ENCODE measurements around the gene TMEM174. TPM values are rescaled to one million over a fixed set of nuclear protein-coding genes. Genes with fewer than 3 reads are reported as not detected.
A peak's percentile ranks its signal among the peaks of the same experiment; 100 is the strongest.

Gene TMEM174
- total RNA-seq, 1 experiment from 2014 or later, result not detected

DNA sequence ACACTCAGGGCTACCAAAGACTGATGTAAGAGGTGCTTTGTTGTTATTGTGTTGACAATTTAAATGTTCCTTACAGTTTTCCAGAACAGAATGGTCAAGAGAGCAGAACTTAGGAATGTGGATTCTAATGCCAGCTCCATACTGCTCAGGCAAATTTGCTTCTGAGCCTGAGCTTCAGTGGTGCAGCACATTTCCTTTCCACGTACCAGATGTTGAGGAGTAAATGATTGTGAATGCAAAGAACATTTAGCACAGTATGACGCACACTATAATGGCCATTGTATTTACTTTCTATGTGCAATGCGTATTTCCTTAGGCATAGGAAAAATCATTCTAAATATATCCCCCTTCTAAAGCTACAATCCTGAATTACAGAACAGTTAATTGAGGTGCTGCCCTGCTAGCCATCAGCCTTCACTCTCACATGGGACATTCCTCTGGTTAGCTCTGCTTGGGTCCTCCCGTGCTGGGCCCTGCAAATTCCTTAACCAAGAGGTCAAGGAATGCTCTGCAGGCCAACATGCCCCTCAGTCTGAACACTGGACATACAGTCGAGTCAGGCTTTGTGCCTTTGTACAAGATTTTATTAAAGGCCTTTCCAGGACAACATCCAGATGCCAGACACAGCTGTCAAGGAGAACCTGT, 21.1 kb upstream of the TMEM174 start:
- DNase-seq (ENCODE audit: low read depth), result no peak
- in situ Hi-C loops (cut with HindIII; ENCODE audit: low pct_unique_long_range_greater_than_20kb, low sequenced_read_pairs), result no loop called here

GRCh38 chr5:73152411-73153388, 20.3 kb upstream of the TMEM174 start:
- no peak for DNase-seq (ENCODE audit: low read depth)
- in situ Hi-C loops (cut with HindIII; ENCODE audit: low pct_unique_long_range_greater_than_20kb, low sequenced_read_pairs), result no loop called here

- in situ Hi-C loops (cut with HindIII; ENCODE audit: low pct_unique_long_range_greater_than_20kb, low sequenced_read_pairs), result no loop called here
- no peak for DNase-seq (ENCODE audit: low read depth)
Measured at GRCh38 chr5:73153513-73153912, 19.5 kb upstream of the TMEM174 start.

DNA sequence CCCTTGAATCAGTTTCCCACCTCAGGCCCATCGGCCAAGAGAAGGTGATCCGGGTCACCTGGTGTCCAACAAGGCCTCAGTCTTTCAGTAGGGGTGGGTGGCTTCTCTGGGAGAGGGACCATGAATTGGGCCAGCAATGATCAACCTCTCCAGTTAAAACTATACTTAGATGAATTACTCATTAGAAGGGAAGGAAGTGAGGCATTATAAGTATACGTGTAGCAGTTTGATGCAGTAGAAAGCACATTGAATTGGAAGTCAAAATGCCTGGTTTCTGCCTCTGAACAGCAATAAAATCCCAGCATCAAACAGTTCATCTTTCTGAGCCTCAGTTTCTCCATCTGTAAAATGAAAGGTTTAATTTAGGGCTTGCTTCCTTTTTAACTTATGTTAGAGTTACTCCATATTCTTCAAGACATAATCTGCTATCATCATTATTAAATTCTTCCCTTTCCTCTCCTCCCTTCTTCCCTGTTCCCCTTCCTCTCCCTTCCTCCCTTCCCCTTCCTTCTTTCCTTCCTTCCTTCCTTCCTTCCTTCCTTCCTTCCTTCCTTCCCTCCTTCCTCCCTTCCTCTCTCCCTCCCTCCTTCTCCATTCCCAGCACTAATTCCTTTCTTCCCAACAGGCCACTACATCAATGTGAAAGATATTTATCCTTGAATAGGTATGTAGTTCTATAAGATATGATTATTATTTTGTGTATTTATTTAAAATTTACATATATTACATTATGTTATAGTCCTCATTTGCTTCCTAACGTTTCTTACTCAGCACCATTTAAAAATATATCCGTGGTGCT, 18.6 kb upstream of the TMEM174 start:
- in situ Hi-C loops (cut with HindIII; ENCODE audit: low pct_unique_long_range_greater_than_20kb, low sequenced_read_pairs), result no loop called here
- DNase-seq (ENCODE audit: low read depth), result no peak

GRCh38 chr5:73155271-73156222, 17.4 kb upstream of the TMEM174 start:
- no peak for DNase-seq (ENCODE audit: low read depth)
- in situ Hi-C loops (cut with HindIII; ENCODE audit: low pct_unique_long_range_greater_than_20kb, low sequenced_read_pairs), result no loop called here

DNA sequence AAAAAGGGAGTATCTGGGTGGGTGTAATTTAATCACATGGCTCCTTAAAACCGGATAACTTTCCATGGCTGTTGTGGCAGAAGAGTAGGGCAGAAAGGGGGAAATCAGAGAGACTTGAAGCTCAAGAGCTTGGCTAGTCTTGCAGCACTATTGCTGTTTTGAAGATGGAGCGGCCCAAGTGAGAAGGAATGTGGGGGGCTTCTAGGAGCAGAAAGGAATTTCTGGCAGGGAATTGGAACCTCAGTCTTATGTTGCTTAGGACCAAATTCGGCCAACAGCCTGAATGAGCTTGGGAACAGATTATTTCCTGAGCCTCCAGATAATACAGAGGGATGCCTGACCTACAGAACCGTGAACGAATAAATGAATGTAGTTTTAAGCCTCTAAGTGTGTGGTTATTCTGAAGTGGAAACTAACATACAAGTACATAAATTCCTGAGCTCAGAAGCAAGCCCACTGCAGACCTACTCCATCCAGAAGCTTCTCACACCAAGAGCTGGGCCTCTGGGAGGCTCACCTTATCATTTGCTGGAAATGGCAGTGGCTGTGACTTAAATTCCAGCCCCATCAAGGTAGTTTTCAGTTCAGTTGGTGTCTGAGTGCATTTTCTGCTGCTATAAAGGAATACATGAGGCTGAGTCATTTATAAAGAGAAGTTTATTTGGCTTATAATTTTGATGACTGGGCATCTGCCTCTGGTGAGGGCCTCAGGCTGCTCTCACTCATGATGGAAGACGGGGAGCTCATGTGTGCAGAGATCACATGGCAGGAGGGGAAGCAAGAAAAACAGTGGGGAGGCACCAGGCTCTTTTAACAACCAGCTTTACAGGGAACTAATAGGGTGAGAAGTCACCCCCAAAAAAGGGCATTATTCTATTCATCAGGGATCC, 15.3 kb upstream of the TMEM174 start:
- DNase-seq (ENCODE audit: low read depth), result no peak
- in situ Hi-C loops (cut with HindIII; ENCODE audit: low pct_unique_long_range_greater_than_20kb, low sequenced_read_pairs), result no loop called here

DNA sequence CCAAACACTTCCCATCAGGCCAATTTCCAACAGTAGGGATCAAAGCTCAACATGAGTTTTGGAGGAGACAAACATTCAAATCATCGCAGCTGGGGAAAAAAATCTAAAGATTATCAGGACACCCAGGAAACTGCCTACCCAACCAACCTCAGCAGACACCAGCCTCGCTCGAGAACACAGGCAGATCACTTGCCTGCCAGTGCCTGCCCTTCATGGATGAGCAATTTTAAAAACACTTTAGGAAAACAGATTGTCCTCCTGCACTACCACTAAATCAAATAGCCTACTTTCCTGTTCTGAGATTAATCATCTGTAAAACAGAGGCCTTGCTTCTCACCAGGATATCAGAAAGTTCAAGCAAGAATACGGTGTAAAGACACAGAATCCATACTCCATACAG, 14.7 kb upstream of the TMEM174 start:
- peak; percentile 46 for DNase-seq (ENCODE audit: low read depth)
- in situ Hi-C loops (cut with HindIII; ENCODE audit: low pct_unique_long_range_greater_than_20kb, low sequenced_read_pairs), result no loop called here

DNA sequence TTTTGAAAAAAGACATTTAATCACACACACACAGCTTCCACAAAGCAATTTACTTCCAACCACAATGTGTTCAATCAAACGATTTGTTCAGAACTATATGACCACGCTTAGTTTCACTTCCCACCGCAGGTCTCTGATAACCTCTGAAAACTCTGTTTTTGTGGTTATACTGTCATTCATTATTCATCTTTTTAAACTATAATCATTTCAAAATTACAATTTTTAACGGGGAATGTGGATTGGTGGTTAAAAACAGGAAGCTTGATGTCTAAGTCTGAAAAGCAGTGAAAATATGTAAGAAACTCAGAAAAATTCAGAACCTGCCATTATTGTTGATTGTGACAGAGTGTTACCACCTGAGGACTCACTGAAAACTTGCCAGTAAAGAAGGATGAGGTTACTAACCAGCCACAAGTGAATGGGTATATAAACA, 12.7 kb upstream of the TMEM174 start:
- in situ Hi-C loops (cut with HindIII; ENCODE audit: low pct_unique_long_range_greater_than_20kb, low sequenced_read_pairs), result no loop called here
- no peak for DNase-seq (ENCODE audit: low read depth)

GRCh38 chr5:73170522-73170921, 2.5 kb upstream of the TMEM174 start:
- in situ Hi-C loops (cut with HindIII; ENCODE audit: low pct_unique_long_range_greater_than_20kb, low sequenced_read_pairs), result no loop called here
- DNase-seq (ENCODE audit: low read depth), result no peak

- DNase-seq (ENCODE audit: low read depth), result no peak
- in situ Hi-C loops (cut with HindIII; ENCODE audit: low pct_unique_long_range_greater_than_20kb, low sequenced_read_pairs), result no loop called here
Measured at GRCh38 chr5:73171495-73171894, 1.5 kb upstream of the TMEM174 start.

DNA sequence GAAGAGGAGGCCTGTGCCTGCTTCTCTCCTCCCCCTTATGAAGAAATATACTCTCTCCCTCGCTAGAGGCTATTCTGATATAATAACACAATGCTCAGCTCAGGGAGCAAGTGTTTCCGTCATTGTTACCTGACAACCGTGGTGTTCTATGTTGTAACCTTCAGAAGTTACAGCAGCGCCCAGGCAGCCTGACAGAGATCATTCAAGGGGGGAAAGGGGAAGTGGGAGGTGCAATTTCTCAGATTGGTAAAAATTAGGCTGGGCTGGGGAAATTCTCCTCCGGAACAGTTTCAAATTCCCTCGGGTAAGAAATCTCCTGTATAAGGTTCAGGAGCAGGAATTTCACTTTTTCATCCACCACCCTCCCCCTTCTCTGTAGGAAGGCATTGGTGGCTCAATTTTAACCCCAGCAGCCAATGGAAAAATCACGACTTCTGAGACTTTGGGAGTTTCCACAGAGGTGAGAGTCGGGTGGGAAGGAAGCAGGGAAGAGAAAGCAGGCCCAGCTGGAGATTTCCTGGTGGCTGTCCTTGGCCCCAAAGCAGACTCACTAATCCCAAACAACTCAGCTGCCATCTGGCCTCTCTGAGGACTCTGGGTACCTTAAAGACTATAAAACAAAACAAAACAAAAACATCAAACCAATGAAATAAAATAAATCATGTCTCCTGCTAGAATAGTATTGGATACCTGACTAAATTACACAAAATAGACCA, 1.3 kb downstream of the TMEM174 start:
- in situ Hi-C loops (cut with HindIII; ENCODE audit: low pct_unique_long_range_greater_than_20kb, low sequenced_read_pairs), result no loop called here
- DNase-seq (ENCODE audit: low read depth), result no peak

DNA sequence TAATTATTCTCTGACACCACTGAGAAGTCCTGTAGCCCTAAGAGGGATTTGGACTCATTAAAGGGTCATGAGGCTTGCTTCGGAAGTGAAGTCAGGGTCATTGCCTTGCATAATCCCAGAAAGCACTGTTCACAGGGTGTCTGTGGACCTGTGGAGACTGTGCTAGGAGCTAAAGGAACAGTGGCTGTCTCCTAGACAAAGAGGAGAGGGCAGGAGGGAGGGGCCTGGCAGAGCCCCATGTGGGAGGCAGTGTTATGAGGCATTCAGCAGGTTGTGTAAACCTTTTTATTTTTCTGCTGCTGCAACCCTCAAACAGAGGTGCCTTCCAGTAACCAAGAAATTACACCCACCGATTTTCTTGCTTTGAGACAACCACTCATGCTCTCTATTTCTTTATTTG, 3.3 kb downstream of the TMEM174 start:
- in situ Hi-C loops (cut with HindIII; ENCODE audit: low pct_unique_long_range_greater_than_20kb, low sequenced_read_pairs), result loop anchor here (25.0 kb wide), 1 partner anchor 89 kb away; no protein-coding TSS in a partner anchor
- DNase-seq (ENCODE audit: low read depth), result no peak

DNA sequence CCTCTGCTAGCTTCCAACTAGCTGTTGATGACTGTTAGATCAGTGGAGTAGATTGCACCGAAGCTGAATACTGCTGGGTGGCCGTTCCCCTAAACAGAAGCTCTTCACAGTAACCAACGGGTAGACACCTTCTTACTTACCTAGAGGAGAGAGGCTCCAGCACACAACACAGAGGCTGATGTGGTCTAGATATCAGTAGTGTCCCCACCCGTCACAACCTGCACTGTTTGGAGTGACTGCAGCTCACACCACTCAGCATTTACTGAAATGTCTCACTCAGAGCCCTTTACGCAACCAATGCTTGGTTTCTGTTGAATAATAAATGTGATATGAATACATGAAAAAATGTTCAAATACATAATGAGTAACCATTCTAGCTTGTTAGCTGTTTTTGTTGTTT, 5.3 kb downstream of the TMEM174 start:
- no peak for DNase-seq (ENCODE audit: low read depth)
- in situ Hi-C loops (cut with HindIII; ENCODE audit: low pct_unique_long_range_greater_than_20kb, low sequenced_read_pairs), result loop anchor here (25.0 kb wide), 1 partner anchor 91 kb away; no protein-coding TSS in a partner anchor

GRCh38 chr5:73179730-73180129, 6.7 kb downstream of the TMEM174 start:
- in situ Hi-C loops (cut with HindIII; ENCODE audit: low pct_unique_long_range_greater_than_20kb, low sequenced_read_pairs), result loop anchor here (25.0 kb wide), 1 partner anchor 92 kb away; no protein-coding TSS in a partner anchor
- no peak for DNase-seq (ENCODE audit: low read depth)

GRCh38 chr5:73180566-73180965, 7.6 kb downstream of the TMEM174 start:
- peak; percentile 32 for DNase-seq (ENCODE audit: low read depth)
- in situ Hi-C loops (cut with HindIII; ENCODE audit: low pct_unique_long_range_greater_than_20kb, low sequenced_read_pairs), result loop anchor here (25.0 kb wide), 1 partner anchor 93 kb away; no protein-coding TSS in a partner anchor

DNA sequence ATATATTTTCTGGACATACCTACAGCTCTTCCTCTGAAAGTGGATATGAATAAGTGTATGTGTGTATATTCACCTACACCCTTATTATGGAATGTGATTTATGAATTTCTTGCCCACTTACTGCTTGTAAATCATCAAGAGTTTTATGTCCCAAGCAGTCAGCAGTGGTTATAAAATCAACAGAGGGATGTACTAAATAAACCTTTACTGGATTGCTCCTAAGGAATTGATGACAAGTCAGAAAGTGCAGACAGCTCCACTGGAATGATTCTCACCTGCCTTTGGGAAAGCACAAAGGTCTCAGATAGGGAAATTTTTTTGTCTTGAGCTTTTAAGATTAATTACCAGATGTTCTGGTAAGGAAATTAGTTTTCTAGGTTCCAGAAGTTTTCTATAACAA, 9.3 kb downstream of the TMEM174 start:
- in situ Hi-C loops (cut with HindIII; ENCODE audit: low pct_unique_long_range_greater_than_20kb, low sequenced_read_pairs), result loop anchor here (25.0 kb wide), 1 partner anchor 95 kb away; no protein-coding TSS in a partner anchor
- DNase-seq (ENCODE audit: low read depth), result no peak

Measured in Caki2 (cell line).